HepG2 (cell line): ENCODE results near the gene TOP3B. TPM values are rescaled to one million over a fixed set of nuclear protein-coding genes. Genes with fewer than 3 reads are reported as not detected.

Experiments used
- AGO2 ChIP-seq: fragments of 200-400 bp; formaldehyde crosslinking; optimal IDR thresholded peaks from 2 replicates; pipeline ENCODE3; 2017; ENCODE audit warnings: mild to moderate bottlenecking, low read depth, low read length, moderate library complexity
- GLI4 ChIP-seq: sonication (generic); formaldehyde crosslinking; IDR thresholded peaks from 2 replicates; pipeline ENCODE4 v1.5.1; 2020; ENCODE audit warnings: missing genetic modification reagents, mild to moderate bottlenecking, moderate library complexity, borderline replicate concordance
- HNRNPLL ChIP-seq: fragments of 200-400 bp; formaldehyde crosslinking; IDR thresholded peaks from 2 replicates; pipeline ENCODE4 v1.6.1; 2017; ENCODE audit warnings: mild to moderate bottlenecking, low read depth, low read length; ENCODE audit not compliant: poor library complexity, severe bottlenecking
- MXD1 ChIP-seq: sonication (generic); formaldehyde crosslinking; IDR thresholded peaks from 2 replicates; pipeline ENCODE4 v1.4.0; 2020; ENCODE audit warnings: mild to moderate bottlenecking, missing genetic modification reagents
- NONO ChIP-seq, 2 experiments: fragments of 450-650 bp in 1 of 2; sonication (generic) in 1 of 2; formaldehyde crosslinking in 1 of 2; IDR thresholded peaks in 1 of 2; conservative IDR thresholded peaks in 1 of 2; 2 replicates each; pipeline versions ENCODE4 v1.6.1 to v1.8.0; 2017 to 2022; ENCODE audit warnings: mild to moderate bottlenecking in 1 of 2, missing genetic modification reagents in 1 of 2, moderate library complexity in 1 of 2
- RBM22 ChIP-seq: fragments of 200-400 bp; formaldehyde crosslinking; optimal IDR thresholded peaks from 2 replicates; pipeline ENCODE3; 2017; ENCODE audit warnings: mild to moderate bottlenecking, low read length, moderate library complexity
- SALL1 ChIP-seq: sonication (generic); formaldehyde crosslinking; IDR thresholded peaks from 2 replicates; pipeline ENCODE4 v1.8.0; 2022; ENCODE audit warnings: mild to moderate bottlenecking, missing genetic modification reagents
- SMARCE1 ChIP-seq: fragments of 450-650 bp; IDR thresholded peaks from 2 replicates; pipeline ENCODE4 v1.6.1; 2017; ENCODE audit warnings: borderline replicate concordance
- SOX6 ChIP-seq, 2 experiments: fragments of 450-650 bp in 1 of 2; sonication (generic) in 1 of 2; formaldehyde crosslinking in 1 of 2; IDR thresholded peaks; 2 replicates each; pipeline versions ENCODE4 v1.4.0 to v1.6.1; 2017 to 2020; ENCODE audit warnings: antibody characterized with exemption in 1 of 2, mild to moderate bottlenecking in 1 of 2, missing genetic modification reagents in 1 of 2
- TAF1 ChIP-seq: sonication (generic); formaldehyde crosslinking; IDR thresholded peaks from 2 replicates; pipeline ENCODE4 v1.4.0; 2020; ENCODE audit warnings: missing genetic modification reagents
- TEAD3 ChIP-seq: optimal IDR thresholded peaks from 2 replicates; pipeline ENCODE3; 2016; ENCODE audit warnings: borderline replicate concordance
- TFDP2 ChIP-seq: sonication (generic); formaldehyde crosslinking; IDR thresholded peaks from 2 replicates; pipeline ENCODE4 v1.4.0; 2020; ENCODE audit warnings: missing genetic modification reagents
- XBP1 ChIP-seq: sonication (generic); formaldehyde crosslinking; IDR thresholded peaks from 2 replicates; pipeline ENCODE4 v1.5.0; 2020; ENCODE audit warnings: missing genetic modification reagents
- ZBTB10 ChIP-seq: sonication (generic); formaldehyde crosslinking; IDR thresholded peaks from 2 replicates; pipeline ENCODE4 v1.4.0; 2020; ENCODE audit warnings: missing genetic modification reagents, borderline replicate concordance
- ZBTB38 ChIP-seq: sonication (generic); formaldehyde crosslinking; IDR thresholded peaks from 2 replicates; pipeline ENCODE4 v1.5.1; 2020; ENCODE audit warnings: mild to moderate bottlenecking, missing genetic modification reagents
- ZC3H13 ChIP-seq: sonication (generic); formaldehyde crosslinking; IDR thresholded peaks from 2 replicates; pipeline ENCODE4 v1.8.1; 2023; ENCODE audit warnings: mild to moderate bottlenecking, missing genetic modification reagents, moderate library complexity
- ZNF557 ChIP-seq: sonication (generic); formaldehyde crosslinking; IDR thresholded peaks from 2 replicates; pipeline ENCODE4 v1.4.0; 2020; ENCODE audit warnings: missing genetic modification reagents
- ZNF562 ChIP-seq: sonication (generic); formaldehyde crosslinking; IDR thresholded peaks from 2 replicates; pipeline ENCODE4 v1.8.0; 2022; ENCODE audit warnings: missing genetic modification reagents, borderline replicate concordance
- ZNF710 ChIP-seq: sonication (generic); formaldehyde crosslinking; IDR thresholded peaks from 2 replicates; pipeline ENCODE4 v1.5.0; 2020; ENCODE audit warnings: mild to moderate bottlenecking, missing genetic modification reagents, borderline replicate concordance
- ZNF800 ChIP-seq: sonication (generic); formaldehyde crosslinking; IDR thresholded peaks from 2 replicates; pipeline ENCODE4 v1.4.0; 2020; ENCODE audit warnings: missing genetic modification reagents
- polyA plus RNA-seq, 8 experiments: library from polyadenylated mRNA; depleted of rRNA in 3 of 8; stranded (reverse) in 7 of 8; unstranded in 1 of 8; fragments of >200 nt; fragmentation: Illumina TruSeq in 4 of 8; extraction: Trizol in 4 of 8; gene quantifications; 2 replicates each; pipeline versions ENCODE4 v1.2.1 to v1.2.3, GENCODE V29; 2011 to 2016; ENCODE audit warnings: low read depth in 4 of 8, missing spikeins in 1 of 8, mixed read lengths in 1 of 8; ENCODE audit not compliant: insufficient read depth in 1 of 8
- total RNA-seq, 5 experiments: library from RNA; depleted of rRNA; stranded (reverse); fragments of >200 nt; fragmentation: Illumina TruSeq; extraction: Trizol; gene quantifications; 2 replicates each; pipeline ENCODE4 v1.2.3, GENCODE V29; 2016; ENCODE audit warnings: low read depth in 1 of 5

The TOP3B gene
- total and polyA plus RNA-seq, 2 of the 13 experiments (the other 11 are each of a cell fraction or from before 2014, with no cell fraction given), result 28.5 to 29.7 TPM

- TF ChIP-seq ZBTB38 (CRISPR knock-in tag) (peak; percentile 44; the same call in 1 of the 2 replicates), TFDP2 (CRISPR knock-in tag) (0 out of 2 replicates have a peak, but pooled peaks have one; percentile 57), SALL1 (CRISPR knock-in tag) (peak; percentile 89), ZNF562 (no peak), ZNF557 (CRISPR knock-in tag) (no peak), TAF1 (CRISPR knock-in tag) (peak; percentile 71), SOX6 (IDR thresholded peaks at IDR 0.05) (no peak), SOX6 (CRISPR knock-in tag; IDR thresholded peaks at IDR 0.05) (peak; percentile 90), SMARCE1 (no peak), ZBTB10 (CRISPR knock-in tag) (no peak), NONO (IDR thresholded peaks at IDR 0.05) (no peak), NONO (CRISPR knock-in tag; conservative IDR thresholded peaks at IDR 0.05) (peak; percentile 96), TEAD3 (peak; percentile 54), GLI4 (CRISPR knock-in tag) (no peak; the same call in 1 of the 2 replicates), AGO2 (peak; percentile 64), HNRNPLL (peak; percentile 65), ZNF710 (CRISPR knock-in tag) (peak; percentile 79; the same call in 1 of the 2 replicates), MXD1 (CRISPR knock-in tag) (peak; percentile 71), RBM22 (no peak), ZNF800 (CRISPR knock-in tag) (peak; percentile 41; the same call in 1 of the 2 replicates), XBP1 (CRISPR knock-in tag) (no peak), ZC3H13 (CRISPR knock-in tag) (no peak)
These were observed 44.3 kb downstream of the TOP3B start (continued) for GRCh38 chr22:21938071-21938822.
